H7 (cell line): Measurements from ENCODE around the gene PPIF. TPM values are rescaled to one million over a fixed set of nuclear protein-coding genes. Genes with fewer than 3 reads are reported as not detected.

ENCODE experiments used
- DNase-seq: peaks from one replicate; pipeline ENCODE4 v3.0.0; 2012
- H3K27me3 ChIP-seq: 2 replicates; pipeline ENCODE4 v1.6.0; 2011; ENCODE audit warnings: mild to moderate bottlenecking, low read length; ENCODE audit not compliant: control insufficient read depth, insufficient read depth
- H3K36me3 ChIP-seq: replicated peaks from 2 replicates; pipeline ENCODE4 v1.5.1; 2011; ENCODE audit warnings: low read length; ENCODE audit not compliant: control insufficient read depth, insufficient read depth
- H3K4me3 ChIP-seq: 2 replicates; pipeline ENCODE4 v1.5.1; 2011; ENCODE audit warnings: low read depth, mild to moderate bottlenecking, control low read depth, low read length, moderate library complexity; ENCODE audit not compliant: insufficient read depth
- total RNA-seq: library from RNA; depleted of rRNA; stranded (reverse); fragments of >200 nt; shearing (Covaris generic); gene quantifications from 2 replicates; pipeline ENCODE4 v1.2.3, GENCODE V29; 2014

PPIF gene
- total RNA-seq, 1 experiment from 2014 or later: 87.5 TPM

DNA sequence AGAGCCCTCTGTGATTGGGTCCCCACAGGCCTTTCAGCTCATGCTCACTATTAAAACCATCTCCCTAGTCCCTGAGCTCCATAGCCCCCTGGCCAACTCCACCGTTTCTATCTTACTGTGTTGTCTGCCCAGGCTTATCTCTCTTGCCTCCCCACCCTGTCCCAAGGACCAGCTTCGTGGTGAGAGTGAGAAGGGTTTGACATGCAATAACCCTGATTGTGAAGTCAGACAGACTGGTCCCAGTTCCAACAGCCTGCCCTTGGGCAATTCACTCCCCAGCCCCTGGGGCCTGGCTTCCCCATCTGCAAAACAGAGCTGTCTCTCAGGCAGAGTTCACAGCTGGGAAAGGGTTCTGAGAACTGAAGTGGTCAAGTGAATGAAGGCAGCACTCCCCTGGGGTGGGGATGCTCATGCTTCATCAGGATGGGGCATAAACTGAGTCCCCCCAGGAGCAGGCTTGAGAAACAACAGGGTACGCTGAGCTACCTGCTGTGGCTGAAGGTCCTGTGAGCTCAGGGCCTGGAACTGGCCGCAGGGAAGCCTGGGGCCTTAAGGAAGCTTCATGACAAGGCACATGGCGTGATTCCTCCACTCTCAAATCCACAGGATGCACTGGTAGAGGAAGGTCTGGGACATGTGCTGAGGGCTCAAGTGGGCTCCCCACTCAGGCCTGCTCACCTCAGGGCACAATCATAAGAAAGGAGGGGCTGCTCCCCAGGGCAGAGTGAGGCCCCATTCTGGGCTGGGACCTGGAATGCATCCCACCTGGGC is 1.8 kb upstream of the PPIF start:
- Histone ChIP-seq H3K36me3 (peaks cover 15% of the 10 kb centered on the region), H3K27me3 (no peaks in the 10 kb centered on the region), H3K4me3 (no peak overlapping the region)
- DNase-seq: peak; percentile 13

DNA sequence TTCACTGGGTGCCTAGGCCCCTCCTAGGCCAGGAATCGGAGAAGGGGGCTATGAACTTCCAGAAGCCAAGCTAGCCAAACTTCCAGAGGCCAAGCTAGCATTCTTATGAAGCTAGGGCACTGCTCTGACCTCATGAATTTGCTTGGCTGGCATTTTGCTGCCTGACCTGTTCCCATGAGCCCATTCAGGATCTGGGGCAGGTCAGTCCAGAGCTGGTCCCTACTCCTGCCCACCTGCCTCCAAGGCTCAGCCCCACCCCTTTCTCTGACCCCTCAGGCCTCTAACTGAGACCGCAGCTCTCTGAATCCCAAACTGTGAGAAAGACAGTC is 1.3 kb upstream of the PPIF start:
- Histone ChIP-seq H3K27me3 (no peaks in the 10 kb centered on the region), H3K36me3 (peaks cover 19% of the 10 kb centered on the region), H3K4me3 (no peak overlapping the region)
- DNase-seq: peak; percentile 10

DNA sequence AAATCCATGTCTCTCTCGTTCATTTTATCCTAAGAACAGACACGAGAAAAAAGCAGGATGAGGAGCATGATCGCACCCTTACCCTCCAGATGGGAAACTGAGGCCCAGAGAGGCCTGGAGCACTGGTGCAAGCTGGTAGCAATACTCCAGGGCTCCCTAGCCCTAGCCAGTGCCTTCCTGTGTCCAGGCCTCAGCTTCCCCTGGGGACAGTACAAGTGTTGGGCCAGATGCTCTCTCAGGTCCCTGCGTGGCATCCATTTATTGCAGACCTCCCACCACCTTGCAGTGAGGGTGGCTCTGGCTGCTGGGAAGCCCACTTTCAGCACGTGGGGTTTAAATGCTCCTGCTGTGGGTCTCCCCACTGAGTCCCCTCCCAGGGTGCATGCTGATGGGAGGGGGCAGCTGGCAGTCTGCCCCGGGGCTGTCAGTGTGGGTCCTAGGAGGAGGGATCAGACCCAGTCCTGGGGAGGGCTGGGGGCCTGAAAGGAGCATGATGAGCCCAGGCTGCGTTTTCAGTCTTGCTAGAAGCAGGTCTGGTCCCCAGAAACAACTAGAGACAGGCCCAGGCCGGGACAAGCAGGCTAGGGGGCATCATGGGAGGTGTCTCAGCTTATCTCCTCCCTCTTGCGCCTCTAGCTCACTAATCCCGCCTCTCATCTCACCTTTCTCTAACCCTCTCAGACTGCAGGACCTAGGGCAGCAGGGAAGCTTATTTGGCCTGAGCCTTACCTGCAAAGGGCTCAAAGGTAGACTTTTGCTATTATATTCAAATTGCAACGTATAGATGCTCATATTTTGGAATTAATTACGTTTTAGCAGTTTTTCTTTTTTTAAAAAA is 662 bp upstream of the PPIF start:
- H3K36me3 ChIP-seq: peaks cover 23% of the 10 kb centered on the region
- no peaks in the 10 kb centered on the region for H3K27me3 ChIP-seq
- no peak overlapping the region for H3K4me3 ChIP-seq
- peak; percentile 84 for DNase-seq

DNA sequence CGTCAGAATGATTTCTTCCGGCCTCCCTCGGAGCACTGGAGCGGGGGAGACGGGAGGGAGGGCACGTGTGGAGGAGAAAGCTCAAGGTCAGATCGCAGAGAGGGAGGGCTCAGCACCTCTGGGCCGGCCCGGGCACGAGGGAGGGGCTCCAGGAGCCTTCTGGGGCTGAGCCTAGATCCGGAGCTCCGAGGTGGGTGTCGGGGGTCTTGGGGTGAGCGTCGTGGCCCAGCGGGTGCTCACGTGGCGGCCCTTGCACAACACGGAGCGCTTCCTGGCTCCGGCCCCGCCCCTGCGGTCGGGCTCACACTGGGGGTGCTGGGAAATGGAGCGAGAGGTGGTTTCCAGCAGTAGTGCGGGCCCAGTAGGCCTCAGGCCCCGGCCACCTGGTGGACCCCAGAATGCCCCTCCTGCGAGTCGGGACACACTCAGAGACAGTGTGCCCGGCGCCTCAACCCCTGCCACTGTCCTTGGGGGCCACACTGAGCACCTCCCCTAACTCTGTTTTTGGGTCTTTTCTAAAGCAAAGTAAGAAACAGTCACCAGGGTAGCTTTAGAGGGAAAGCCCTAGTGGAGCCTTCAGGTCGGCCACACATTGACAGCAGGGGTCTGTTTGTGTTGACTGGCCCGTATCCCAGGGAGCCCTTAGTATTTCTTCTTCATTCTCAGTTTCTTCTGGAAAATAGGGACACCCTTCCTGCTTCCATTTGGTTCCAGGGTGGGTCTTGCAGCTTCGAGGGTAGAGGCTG is 798 bp downstream of the PPIF start:
- Histone ChIP-seq H3K4me3 (peak overlapping the region; percentile 75), H3K27me3 (no peaks in the 10 kb centered on the region), H3K36me3 (peaks cover 32% of the 10 kb centered on the region)
- DNase-seq: peak; percentile 86

DNA sequence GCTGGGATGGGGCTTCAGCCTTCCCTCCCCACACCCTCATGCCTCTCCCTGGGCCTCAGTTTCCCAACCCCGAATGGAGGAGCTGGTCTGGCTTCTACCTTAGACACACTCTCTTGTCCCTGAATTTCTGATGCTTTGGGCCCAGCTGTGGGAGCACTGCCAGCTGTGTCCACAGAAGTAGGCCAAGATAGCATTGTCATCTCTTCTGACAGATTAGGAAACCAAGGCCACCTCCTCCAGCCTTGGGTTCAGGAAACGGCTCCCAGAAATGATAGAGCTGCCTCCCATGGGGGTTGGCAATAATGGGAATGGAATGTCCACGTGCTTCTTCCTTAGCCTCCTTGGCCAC is 1.3 kb downstream of the PPIF start:
- DNase-seq: no peak

DNA sequence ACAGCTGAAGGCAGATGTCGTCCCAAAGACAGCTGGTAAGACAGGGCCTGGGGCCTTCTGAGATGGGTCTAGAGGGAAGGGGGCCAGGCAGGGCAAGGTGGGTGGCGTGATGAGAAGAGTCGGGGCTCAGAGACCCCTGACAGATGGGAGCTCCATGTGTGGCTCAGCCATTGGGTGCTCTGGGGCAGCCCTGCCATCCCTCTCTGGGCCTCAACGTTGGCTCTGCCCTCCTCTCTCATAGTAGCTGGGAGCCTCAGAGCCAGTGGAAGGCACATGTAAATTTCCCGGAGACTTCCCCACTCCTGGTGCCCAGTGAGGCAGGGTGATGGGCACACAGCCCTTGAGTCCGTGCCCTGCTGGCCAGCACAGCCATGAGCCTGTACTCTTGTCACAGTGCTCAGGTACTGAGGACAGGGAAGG is 1.8 kb downstream of the PPIF start:
- peak; percentile 14 for DNase-seq
- no peaks in the 10 kb centered on the region for H3K27me3 ChIP-seq
- H3K4me3 ChIP-seq: no peak overlapping the region
- H3K36me3 ChIP-seq: peaks cover 40% of the 10 kb centered on the region

More for the DNA sequence above, 1.3 kb downstream of the PPIF start:
- H3K27me3 ChIP-seq: no peaks in the 10 kb centered on the region
- H3K4me3 ChIP-seq: peak overlapping the region; percentile 75; the same call in 1 of the 2 replicates
- peaks cover 35% of the 10 kb centered on the region for H3K36me3 ChIP-seq

DNA sequence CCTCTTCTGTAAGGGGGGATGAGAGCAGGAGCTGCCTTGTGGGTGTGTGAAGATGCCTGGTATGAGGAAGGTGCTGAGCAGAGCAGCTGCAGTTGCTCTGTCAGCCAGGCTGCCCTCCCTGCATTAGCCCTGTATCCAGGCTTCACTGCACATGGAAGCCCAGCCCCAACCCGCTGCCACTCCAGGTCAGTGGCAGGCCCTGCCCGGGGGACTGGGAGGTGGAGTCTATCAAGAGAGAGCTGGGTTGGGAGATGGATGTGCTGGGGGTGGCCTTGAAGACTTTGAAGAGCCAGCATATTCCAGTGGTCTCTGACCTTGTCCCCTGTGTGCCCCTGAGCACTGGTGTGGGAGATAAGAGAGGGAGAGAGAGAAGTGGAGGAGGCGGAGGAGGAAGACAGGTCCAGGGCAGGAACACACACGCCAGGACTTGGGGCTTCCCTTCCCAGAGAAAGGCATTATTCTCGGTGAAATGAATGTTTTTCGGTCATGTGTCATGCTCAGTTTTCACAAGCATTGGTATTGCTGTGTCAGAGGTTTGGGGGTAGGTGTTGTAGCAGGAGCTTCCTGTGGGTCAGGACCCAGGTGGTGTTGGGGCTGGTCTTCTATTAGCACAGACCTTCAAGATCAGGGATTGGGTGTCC is 2.6 kb downstream of the PPIF start:
- peak; percentile 19 for DNase-seq
- Histone ChIP-seq H3K4me3 (no peak overlapping the region), H3K27me3 (no peaks in the 10 kb centered on the region), H3K36me3 (peaks cover 46% of the 10 kb centered on the region)

DNA sequence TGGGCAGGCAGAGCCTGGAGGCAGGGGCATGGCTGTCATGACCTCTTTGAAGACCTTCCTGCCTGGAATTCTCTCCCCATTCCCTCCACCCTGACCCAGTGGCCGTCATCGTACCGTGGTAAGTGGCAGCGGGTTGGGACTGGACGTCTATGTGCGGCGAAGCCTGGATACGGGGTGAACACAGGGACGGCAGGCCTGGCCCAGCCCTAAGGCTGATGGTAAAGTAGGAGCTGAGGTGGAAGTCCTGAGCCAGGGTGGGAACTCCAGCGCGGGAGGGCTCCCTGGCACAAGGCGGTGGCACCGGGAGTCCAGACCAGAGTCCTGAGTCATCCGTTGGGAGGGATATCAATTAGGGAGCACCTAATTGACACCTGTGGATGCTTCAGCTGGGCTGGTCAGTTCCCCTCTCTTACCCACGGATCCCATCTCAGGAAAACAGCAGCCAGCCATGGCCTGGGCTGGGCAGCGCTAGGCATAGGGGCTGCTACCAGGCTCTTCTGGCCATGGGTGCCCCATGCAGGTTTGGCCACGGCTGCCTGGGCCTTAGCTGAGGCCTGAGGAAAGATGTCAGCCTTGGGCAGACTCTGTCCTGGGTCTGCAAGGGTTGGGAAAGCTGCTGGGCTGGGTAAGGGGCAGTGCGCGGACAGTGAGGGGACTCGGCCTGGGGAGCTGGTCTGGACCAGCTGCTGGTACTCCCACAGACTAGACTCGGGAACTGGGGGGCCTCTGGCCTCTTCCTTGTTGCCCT is 3.3 kb downstream of the PPIF start:
- Histone ChIP-seq H3K4me3 (no peak overlapping the region), H3K36me3 (peaks cover 46% of the 10 kb centered on the region), H3K27me3 (no peaks in the 10 kb centered on the region)
- peak; percentile 25 for DNase-seq

DNA sequence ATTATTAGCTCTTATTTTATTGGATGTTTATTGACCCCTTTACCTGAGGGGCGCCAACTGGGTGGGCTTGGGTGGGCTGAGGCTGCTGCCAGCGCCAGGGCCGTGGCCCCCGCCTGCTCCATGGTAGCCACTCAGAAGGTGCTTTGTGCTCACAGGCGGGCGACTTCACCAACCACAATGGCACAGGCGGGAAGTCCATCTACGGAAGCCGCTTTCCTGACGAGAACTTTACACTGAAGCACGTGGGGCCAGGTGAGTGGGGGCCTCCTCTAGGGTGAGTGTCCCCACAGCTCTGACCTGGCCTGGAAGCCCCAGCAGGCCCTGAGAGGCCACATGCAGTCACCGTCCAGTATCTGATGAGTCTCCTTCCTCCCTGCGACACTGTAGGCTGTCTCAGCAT is 4.1 kb downstream of the PPIF start:
- H3K4me3 ChIP-seq: no peak overlapping the region
- H3K36me3 ChIP-seq: peaks cover 46% of the 10 kb centered on the region
- peak; percentile 19 for DNase-seq
- no peaks in the 10 kb centered on the region for H3K27me3 ChIP-seq

DNA sequence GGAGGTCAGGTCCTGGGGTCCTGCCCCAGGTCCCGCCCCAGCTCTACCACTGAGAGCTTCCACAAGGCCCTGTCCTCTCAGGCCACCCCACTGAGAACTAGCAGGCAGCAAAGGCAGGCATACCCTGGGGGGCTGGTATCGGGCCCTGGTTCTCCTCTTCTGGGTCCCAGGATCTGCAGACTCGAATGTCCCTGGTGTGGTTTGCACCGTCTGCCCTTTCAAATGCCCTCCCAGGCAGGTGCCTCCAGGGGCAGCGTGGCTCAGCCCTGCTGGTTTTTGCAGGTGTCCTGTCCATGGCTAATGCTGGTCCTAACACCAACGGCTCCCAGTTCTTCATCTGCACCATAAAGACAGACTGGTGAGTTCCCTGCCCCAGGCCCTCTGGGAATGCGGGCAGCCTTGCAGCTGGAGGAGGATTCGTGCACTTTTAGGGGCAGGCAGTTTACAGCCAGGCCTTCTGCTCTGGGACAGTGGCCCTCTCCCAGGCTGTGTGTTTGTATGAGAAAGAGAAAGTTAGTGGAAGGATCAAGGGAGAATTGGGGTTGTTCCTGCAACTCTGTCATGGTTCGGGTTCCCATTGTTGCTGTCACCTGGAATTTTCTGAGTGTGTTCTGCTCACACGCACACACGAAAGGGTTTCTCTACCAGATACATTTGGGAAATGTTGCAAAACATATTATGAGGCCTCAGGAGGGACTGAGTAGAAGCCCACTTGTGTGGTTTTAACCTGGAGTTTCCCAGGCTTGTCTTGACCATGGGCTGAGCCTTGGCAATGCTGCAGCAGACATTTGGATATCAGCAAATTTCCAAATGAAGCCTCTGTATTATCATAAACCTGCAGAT is 5.0 kb downstream of the PPIF start:
- peak; percentile 31 for DNase-seq
- Histone ChIP-seq H3K36me3 (peaks cover 46% of the 10 kb centered on the region), H3K27me3 (no peaks in the 10 kb centered on the region), H3K4me3 (no peak overlapping the region)

DNA sequence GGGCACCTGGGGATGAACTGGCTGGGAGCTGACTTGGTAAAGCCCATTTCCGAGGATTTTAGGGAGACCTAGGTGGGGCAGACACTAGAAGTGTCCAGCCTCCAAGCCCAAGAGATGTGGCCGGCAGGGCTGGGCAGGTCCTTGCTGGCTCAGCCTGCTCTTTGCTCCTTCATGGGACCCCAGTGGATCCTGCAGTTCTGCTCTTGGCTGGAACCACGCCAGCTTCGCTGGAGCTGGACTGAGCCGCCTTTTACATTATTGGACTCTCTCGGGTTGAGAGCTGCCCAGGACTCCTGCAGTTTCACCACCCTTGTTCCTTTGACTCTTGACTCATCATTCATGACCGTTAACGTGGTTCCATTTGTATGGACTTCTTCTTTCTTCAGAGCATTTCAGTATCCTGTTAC is 5.7 kb downstream of the PPIF start:
- Histone ChIP-seq H3K27me3 (no peaks in the 10 kb centered on the region), H3K36me3 (peaks cover 46% of the 10 kb centered on the region), H3K4me3 (no peak overlapping the region)
- peak; percentile 6 for DNase-seq

DNA sequence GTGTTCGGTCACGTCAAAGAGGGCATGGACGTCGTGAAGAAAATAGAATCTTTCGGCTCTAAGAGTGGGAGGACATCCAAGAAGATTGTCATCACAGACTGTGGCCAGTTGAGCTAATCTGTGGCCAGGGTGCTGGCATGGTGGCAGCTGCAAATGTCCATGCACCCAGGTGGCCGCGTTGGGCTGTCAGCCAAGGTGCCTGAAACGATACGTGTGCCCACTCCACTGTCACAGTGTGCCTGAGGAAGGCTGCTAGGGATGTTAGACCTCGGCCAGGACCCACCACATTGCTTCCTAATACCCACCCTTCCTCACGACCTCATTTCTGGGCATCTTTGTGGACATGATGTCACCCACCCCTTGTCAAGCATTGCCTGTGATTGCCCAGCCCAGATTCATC is 6.5 kb downstream of the PPIF start:
- DNase-seq: peak; percentile 14
- Histone ChIP-seq H3K27me3 (no peaks in the 10 kb centered on the region), H3K4me3 (no peak overlapping the region), H3K36me3 (peaks cover 45% of the 10 kb centered on the region)

DNA sequence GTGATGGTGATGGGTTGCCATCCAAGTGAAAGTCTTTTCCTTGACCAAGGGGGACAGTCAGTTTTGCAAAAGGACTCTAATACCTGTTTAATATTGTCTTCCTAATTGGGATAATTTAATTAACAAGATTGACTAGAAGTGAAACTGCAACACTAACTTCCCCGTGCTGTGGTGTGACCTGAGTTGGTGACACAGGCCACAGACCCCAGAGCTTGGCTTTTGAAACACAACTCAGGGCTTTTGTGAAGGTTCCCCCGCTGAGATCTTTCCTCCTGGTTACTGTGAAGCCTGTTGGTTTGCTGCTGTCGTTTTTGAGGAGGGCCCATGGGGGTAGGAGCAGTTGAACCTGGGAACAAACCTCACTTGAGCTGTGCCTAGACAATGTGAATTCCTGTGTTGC is 6.9 kb downstream of the PPIF start:
- no peaks in the 10 kb centered on the region for H3K27me3 ChIP-seq
- DNase-seq: peak; percentile 11
- H3K36me3 ChIP-seq: peaks cover 43% of the 10 kb centered on the region
- H3K4me3 ChIP-seq: no peak overlapping the region
